PFSK-1 (cell line): ENCODE data around the gene CNGA1.

Source experiments
- FOXP2 ChIP-seq: optimal IDR thresholded peaks from 2 replicates; pipeline ENCODE3; 2011; ENCODE audit warnings: borderline replicate concordance, control low read depth, inconsistent platforms; ENCODE audit not compliant: insufficient read depth; ENCODE audit errors: extremely low read length, extremely low read depth
- POLR2AphosphoS5 ChIP-seq: IDR thresholded peaks from 2 replicates; pipeline ENCODE4 v1.6.1; 2012; ENCODE audit warnings: low read depth, mild to moderate bottlenecking, control low read depth, low read length, moderate library complexity
- REST ChIP-seq, 2 experiments: IDR thresholded peaks; 2 replicates each; pipeline versions ENCODE4 v1.6.1 to v1.8.0; 2011 to 2012; ENCODE audit warnings: low read depth in 2 of 2, low read length in 2 of 2, control low read depth in 1 of 2, inconsistent platforms in 1 of 2, mild to moderate bottlenecking in 1 of 2, moderate library complexity in 1 of 2; ENCODE audit not compliant: insufficient read depth in 1 of 2
- SIN3A ChIP-seq: IDR thresholded peaks from 2 replicates; pipeline ENCODE4 v1.6.1; 2012; ENCODE audit warnings: mild to moderate bottlenecking, low read length, moderate library complexity, borderline replicate concordance; ENCODE audit not compliant: insufficient read depth

GRCh38 chr4:47990145-47990544 is 26.3 kb downstream of the CNGA1 start:
- TF ChIP-seq POLR2AphosphoS5, result no peak
- TF ChIP-seq SIN3A, result no peak
- no peak for TF ChIP-seq REST (IDR thresholded peaks at IDR 0.05; ENCODE audit: insufficient read depth in 1 of 2, low read depth in 2 of 2, low read length in 2 of 2)
- TF ChIP-seq FOXP2, result no peak
